Right cardiac atrium (tissue), 5 donors: Measurements from ENCODE around the gene CD53. TPM values are rescaled to one million over a fixed set of nuclear protein-coding genes. Genes with fewer than 3 reads are reported as not detected.

Source experiments
- ATAC-seq, 2 donors: fragments of 200-7000 bp; cut with Tn5 transposase; one replicate each; pipeline versions ENCODE4 v1.8.0 to v1.9.1; 2020; ENCODE audit warnings: moderate library complexity in 2 of 2, mild to moderate bottlenecking in 1 of 2
- DNase-seq, 3 donors: peaks; one replicate each; pipeline ENCODE4 v3.0.0-alpha.2; 2020
- H3K27ac ChIP-seq: one replicate; pipeline ENCODE4 v1.5.1; 2013; ENCODE audit warnings: mild to moderate bottlenecking, low read length, control low read depth, moderate library complexity
- H3K27me3 ChIP-seq: one replicate; pipeline ENCODE4 v1.6.1; 2013; ENCODE audit not compliant: control insufficient read depth, insufficient read depth
- H3K4me1 ChIP-seq: one replicate; pipeline ENCODE4 v1.6.1; 2013; ENCODE audit warnings: low read length; ENCODE audit not compliant: control insufficient read depth, insufficient read depth
- H3K4me3 ChIP-seq: one replicate; pipeline ENCODE4 v1.5.1; 2013; ENCODE audit warnings: low read length, control low read depth
- H3K9me3 ChIP-seq: one replicate; pipeline ENCODE4 v1.6.1; 2013; ENCODE audit warnings: low read length; ENCODE audit not compliant: control insufficient read depth
- WGBS: extraction: QIAGEN DNeasy Blood & Tissue Kit; methylation state at CpG from one replicate; pipeline ENCODE4 v1.1.7; 2013; 5-methylcytosine and 5-hydroxymethylcytosine counted together
- intact Hi-C, 4 donors: fragments of 100-400 bp; cut with DNase I; formaldehyde crosslinking; loops; one replicate each; pipeline versions ENCODE4 v1.11.0 to v1.14.0; 2022 to 2023
- polyA plus RNA-seq: library from polyadenylated mRNA; stranded (reverse); fragments of 200-250 nt; gene quantifications from one replicate; pipeline ENCODE4 v1.2.3, GENCODE V29; 2013
- total RNA-seq, 4 donors: library from RNA; stranded (reverse); fragmentation: NEBNext Ultra II Directional; extraction: Animal tissue kit (Norgen Biotek cat#: 25700); gene quantifications; one replicate each; pipeline ENCODE4 v1.2.1, GENCODE V29; 2021
- donor health status: healthy with polysubstance abuse.
- donor health status: DM: no; HTN: yes; CAD: no.
- donor health status: DM: no; HTN: no; CAD: no.
- donor health status: DM: no; HTN: yes; CAD: no; lungs with severe emphysema.
- donor health status: DM: yes; HTN: yes; CAD: no.

The CD53 gene
- total and polyA plus RNA-seq, 5 donors, result 7.1 to 24.4 (median 13.7) TPM

DNA sequence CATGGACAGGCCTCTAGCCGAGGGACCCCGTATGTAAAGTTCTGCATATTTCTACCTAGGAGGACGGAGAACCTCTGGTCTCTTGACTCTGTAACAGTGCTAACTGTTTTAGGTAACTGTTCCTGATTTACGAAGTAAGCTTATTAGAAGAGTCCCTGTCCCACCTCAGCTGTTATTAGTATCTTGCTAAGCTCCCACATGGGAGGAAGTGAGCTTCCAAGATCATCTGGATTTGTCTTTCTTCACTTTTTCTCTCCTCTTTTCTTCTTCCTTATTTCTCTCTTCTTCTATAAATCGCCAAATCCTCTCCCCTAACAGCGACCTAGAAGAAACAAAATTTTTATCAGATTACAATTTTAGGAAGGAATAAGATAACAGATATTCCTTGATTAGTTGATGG is 4.4 kb downstream of the CD53 start:
- Histone ChIP-seq H3K9me3 (no peaks in the 10 kb centered on the region), H3K27ac (no peak overlapping the region), H3K4me1 (no peaks in the 10 kb centered on the region), H3K4me3 (no peak overlapping the region), H3K27me3 (no peaks in the 10 kb centered on the region)
- no peak for DNase-seq
- intact Hi-C loops, result no loop called here
- ATAC-seq, result no peak
- 76% methylated on average over 6 of the region's 6 CpGs for WGBS

DNA sequence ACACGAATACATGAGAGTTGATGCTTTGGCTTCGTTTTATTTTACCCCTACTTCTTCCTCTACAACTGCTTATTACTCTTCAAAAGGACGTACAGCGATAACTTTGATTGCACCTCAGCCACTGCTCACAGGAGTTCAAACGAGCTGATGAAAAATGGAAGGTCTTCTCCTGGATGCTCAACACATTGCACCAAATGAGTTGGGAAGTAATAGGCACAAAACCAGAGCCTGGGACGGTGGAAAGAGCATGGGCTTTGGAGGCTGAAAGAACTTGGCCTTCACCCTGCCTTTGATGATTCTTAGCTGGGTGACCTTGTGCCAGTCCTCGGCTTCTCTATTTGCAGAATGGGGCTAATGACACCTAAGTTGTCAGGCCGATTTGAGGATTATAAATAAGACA is 4.8 kb downstream of the CD53 start:
- Histone ChIP-seq H3K9me3 (no peaks in the 10 kb centered on the region), H3K27me3 (no peaks in the 10 kb centered on the region), H3K4me3 (no peak overlapping the region), H3K27ac (no peak overlapping the region), H3K4me1 (no peaks in the 10 kb centered on the region)
- intact Hi-C loops, result no loop called here
- no peak for DNase-seq
- 77% methylated on average over 8 of the region's 8 CpGs for WGBS
- ATAC-seq, result no peak

DNA sequence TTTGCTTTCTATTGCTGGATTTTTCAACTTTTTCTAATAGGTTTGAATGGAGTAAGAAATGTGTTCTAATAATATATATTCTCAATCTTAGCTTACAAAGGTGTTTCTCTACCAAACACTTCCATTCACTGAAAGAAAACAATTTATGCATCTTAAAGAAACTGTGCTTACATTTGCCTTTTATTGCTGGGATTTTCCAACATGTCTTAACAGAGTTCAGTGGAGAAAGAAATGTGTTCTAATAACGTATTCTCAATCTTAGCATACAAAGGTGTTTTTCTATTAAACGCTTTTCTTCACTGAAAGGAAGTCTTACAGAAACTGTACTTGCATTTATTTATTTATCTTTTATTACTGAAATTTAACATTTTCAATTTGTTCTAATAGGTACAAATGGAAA is 5.6 kb downstream of the CD53 start:
- Histone ChIP-seq H3K4me1 (no peaks in the 10 kb centered on the region), H3K27me3 (no peaks in the 10 kb centered on the region), H3K4me3 (no peak overlapping the region), H3K9me3 (no peaks in the 10 kb centered on the region), H3K27ac (no peak overlapping the region)
- DNase-seq (no peak), ATAC-seq (no peak)
- intact Hi-C loops, result no loop called here
- WGBS, result 78% methylated on average over 2 of the region's 2 CpGs

DNA sequence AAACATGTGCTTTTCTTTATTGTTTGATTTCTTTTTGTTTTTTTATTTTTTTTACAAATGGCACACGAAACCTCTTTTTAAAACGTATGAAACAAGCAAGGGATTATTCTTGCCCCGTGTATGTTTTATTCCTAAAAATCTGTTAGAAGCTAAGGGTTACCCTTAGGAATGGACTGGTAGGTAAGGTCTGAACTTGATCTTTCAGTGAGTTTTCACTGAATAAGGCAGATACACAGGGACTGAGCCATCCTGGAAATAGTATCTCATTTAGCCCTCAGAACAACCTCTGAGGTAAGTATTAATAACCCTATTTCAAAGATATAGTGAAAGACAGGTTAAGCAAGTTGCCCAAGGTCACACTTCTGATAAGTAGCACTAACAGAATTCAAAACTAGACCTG is 6.0 kb downstream of the CD53 start:
- Histone ChIP-seq H3K27me3 (no peaks in the 10 kb centered on the region), H3K4me1 (no peaks in the 10 kb centered on the region), H3K9me3 (no peaks in the 10 kb centered on the region), H3K4me3 (no peak overlapping the region), H3K27ac (no peak overlapping the region)
- WGBS, result 76% methylated on average over 3 of the region's 3 CpGs
- DNase-seq (no peak), ATAC-seq (no peak)
- intact Hi-C loops, result no loop called here

DNA sequence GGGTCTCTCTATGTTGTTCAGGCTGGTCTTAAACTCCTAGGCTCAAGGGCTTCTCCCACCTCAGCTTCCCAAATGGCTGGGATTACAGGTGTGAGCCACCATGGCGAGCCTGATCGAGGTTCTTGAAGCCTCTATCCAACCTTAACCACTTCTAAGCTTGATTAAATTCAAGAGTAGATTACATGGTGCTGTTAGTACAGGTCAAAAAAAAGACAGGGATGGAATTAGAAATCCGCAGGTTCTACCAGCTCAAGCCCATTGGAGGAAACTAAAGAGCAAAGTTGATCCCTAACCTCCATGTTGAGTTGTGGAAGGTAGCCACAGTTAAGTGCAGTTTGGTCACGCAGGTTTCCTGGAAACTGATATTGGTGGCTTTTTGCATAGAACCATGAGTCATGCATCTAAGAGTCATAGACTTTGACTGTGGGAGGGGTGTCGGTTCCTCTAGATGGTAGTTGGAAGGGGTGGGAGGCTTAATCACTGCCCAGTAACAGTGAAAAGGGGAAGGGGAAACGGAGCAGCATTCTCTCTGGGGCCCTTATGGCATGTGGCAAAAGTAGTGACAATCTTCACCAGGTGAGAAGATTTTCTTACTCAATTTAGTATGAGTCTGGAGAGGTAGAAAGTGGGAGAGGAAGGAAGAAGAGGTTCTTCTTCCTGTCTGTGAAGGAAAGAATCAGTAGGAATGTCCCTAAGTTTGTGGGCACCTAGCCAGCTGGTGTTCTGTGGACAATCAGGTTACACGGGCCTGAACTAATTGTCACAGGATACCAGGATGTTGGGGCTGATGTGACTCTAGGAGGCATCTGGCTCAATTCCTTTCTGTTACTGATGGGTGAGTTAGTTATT is 7.0 kb downstream of the CD53 start:
- H3K9me3 ChIP-seq, result no peaks in the 10 kb centered on the region
- DNase-seq (no peak), ATAC-seq (peak; percentile 51)
- intact Hi-C loops, result no loop called here
- H3K4me1 ChIP-seq, result no peaks in the 10 kb centered on the region
- H3K27me3 ChIP-seq, result no peaks in the 10 kb centered on the region
- H3K4me3 ChIP-seq, result no peak overlapping the region
- no peak overlapping the region for H3K27ac ChIP-seq
- 37% methylated on average over 7 of the region's 7 CpGs for WGBS

DNA sequence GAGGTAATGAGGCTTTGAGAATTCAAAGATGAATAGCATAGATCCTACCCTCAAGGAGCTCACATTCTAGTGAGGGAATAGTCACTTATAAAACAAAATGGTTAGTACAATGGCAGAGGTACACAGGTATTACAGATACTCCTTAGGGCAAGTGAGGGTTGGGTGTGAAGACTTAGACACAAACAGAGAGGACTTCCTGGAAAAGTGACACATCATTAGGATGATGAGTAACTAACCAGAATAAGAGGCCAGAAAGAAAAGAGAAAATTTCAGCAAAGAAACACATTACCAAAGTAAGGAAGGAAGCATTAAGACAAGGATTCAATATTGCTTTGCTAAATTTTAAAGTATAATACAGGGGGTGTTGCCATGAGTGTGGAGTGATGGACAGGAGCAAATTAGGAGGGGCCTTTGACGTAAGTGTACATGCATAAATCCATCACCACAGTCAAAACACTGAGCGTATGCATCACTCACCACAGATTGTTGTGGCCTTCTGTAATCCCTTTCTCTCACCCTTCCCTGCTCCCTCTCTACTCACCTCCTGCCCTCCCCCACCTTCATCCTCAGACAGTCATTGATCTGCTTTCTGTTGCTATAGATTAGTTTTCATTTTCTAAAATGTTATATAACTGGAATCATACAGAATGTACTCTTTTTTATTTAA is 7.9 kb downstream of the CD53 start:
- intact Hi-C loops, result no loop called here
- no peak overlapping the region for H3K27ac ChIP-seq
- no peak overlapping the region for H3K4me3 ChIP-seq

DNA sequence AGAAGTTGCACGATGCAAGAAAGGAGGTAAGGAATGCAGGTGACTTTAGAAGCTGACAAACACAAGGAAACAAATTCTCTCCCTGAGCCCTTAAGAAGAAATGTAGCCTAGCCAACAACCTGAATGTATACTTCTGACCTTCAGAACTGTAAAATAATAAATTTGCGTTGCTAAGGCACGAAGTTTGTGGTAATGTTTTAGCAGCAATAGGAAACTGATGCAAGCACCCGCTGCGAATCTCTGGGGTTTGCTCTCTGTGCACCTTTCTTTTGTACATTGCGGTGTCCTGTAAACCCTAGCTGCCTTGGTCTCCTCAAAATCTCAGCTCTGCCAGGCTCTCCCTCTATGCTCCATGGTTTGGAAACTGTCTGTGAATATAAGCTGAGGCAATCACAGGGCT is 15.1 kb downstream of the CD53 start:
- DNase-seq, result no peak

More for the DNA sequence above, 7.9 kb downstream of the CD53 start:
- Histone ChIP-seq H3K9me3 (no peaks in the 10 kb centered on the region), H3K27me3 (no peaks in the 10 kb centered on the region), H3K4me1 (no peaks in the 10 kb centered on the region)
- DNase-seq (no peak), ATAC-seq (no peak)
- 60% methylated on average over 2 of the region's 2 CpGs for WGBS

DNA sequence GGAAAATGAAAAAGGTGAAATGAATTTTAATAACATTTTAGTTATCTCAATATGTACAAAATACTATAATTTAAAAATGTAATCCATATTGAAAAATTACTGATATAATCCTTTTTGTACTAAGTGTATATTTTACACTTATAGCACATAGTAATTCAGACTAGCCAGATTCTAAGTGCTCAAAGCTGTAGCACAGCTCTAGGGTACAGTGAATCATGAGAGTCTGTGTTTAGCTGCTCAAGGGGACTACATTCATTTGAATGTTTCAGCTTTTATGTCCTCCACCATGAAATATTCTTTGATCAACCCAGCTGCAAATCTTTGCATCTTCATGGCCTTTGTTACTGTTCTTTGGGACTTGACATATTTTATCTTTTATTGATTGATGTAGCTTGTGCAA is 15.7 kb downstream of the CD53 start:
- H3K9me3 ChIP-seq, result no peaks in the 10 kb centered on the region
- no peak overlapping the region for H3K27ac ChIP-seq
- ATAC-seq (no peak), DNase-seq (no peak)
- intact Hi-C loops, result no loop called here
- no peaks in the 10 kb centered on the region for H3K27me3 ChIP-seq
- no peak overlapping the region for H3K4me3 ChIP-seq
- H3K4me1 ChIP-seq, result no peaks in the 10 kb centered on the region

More for the DNA sequence above, 15.1 kb downstream of the CD53 start:
- H3K4me3 ChIP-seq, result no peak overlapping the region
- no peak for ATAC-seq
- no peaks in the 10 kb centered on the region for H3K9me3 ChIP-seq
- no peaks in the 10 kb centered on the region for H3K4me1 ChIP-seq
- intact Hi-C loops, result no loop called here
- 76% methylated on average over 6 of the region's 6 CpGs for WGBS
- no peak overlapping the region for H3K27ac ChIP-seq
- no peaks in the 10 kb centered on the region for H3K27me3 ChIP-seq

DNA sequence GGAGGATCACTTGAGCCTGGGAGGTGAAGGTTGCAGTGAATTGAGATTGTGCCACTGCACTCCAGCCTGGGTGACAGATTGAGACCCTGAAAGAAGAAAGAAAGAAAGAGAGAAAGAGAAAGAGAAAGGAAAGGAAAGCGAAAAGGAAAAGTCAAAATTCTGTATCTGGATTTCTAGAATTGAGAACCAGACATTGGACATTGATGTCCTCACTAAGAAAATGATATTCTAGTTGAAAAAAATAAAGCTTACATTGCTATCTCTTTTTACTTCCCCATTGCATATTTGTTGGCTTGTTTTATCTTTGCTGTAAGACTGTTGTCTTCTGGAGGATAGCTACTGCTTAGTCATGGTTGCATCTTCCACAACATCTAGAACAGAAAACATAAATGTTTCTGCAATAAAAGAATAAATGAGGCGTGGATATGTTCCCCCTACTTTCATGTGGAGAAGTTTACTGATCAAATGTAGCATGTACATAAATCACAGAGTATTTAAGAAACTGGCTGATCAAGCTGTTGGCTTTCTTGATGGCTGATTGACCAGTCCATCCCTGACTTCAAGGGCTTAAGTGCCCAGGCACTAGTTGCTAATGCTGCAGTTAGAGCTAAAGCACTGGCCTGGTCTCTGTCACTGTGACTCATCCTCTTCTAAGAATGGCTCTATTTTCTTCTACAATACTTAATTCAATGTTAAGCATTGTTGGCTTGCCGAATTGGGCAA is 17.7 kb downstream of the CD53 start:
- Histone ChIP-seq H3K4me1 (no peaks in the 10 kb centered on the region), H3K9me3 (no peaks in the 10 kb centered on the region), H3K4me3 (no peak overlapping the region), H3K27me3 (no peaks in the 10 kb centered on the region), H3K27ac (no peak overlapping the region)
- no peak for ATAC-seq
- DNase-seq, result no peak
- WGBS, result 63% methylated on average over 3 of the region's 3 CpGs
- intact Hi-C loops, result no loop called here

DNA sequence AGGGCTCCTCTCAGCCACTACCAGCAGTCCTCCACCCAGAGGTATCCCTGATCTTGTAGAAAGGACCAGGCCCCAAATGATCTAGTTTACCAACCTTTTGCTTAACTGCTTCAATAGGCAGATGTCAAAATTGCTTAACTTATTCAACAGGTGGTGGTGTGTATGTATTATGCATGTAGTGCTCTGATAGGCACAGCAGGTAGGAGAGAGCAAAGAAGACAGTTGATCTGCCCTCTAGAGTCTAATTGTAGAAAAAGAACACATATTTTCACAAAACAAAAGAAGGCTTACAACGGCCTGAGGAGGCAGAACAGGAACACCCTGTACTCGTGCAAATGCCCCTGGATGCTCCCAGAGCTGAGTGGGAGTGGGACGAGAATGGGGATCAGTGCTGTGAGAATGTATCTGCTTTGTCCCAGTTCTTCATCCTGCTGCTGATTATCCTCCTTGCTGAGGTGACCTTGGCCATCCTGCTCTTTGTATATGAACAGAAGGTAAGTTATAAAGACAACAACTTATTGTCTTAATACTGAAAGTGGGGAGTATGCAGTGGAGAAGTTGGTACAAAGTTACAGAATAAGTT is 21.1 kb downstream of the CD53 start:
- Histone ChIP-seq H3K27ac (no peak overlapping the region), H3K4me3 (no peak overlapping the region), H3K9me3 (no peaks in the 10 kb centered on the region), H3K27me3 (no peaks in the 10 kb centered on the region), H3K4me1 (no peaks in the 10 kb centered on the region)
- 40% methylated on average over 3 of the region's 3 CpGs for WGBS
- ATAC-seq (no peak), DNase-seq (no peak)
- intact Hi-C loops, result no loop called here

DNA sequence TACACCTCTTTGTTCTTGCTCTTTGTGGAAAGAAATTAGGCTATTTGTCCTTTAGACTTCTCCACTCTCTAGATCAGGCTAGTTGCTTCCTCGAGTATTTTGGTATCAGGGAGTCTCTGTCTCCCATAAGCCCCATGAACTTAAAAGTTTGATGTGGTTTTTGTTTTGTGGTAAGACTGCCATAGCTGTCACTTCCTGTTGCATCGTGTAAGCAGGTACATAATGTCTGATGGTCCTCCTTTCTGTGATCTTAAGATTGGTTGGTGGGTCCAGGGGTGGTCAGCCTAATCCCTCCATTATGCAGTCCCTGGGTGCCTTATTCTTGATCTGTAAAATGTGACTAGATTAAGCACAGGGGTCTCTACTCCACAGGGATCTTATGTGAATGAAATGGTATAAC is 23.1 kb downstream of the CD53 start:
- intact Hi-C loops, result no loop called here
- no peaks in the 10 kb centered on the region for H3K4me1 ChIP-seq
- H3K27me3 ChIP-seq, result no peaks in the 10 kb centered on the region
- no peak for DNase-seq
- H3K4me3 ChIP-seq, result no peak overlapping the region
- H3K9me3 ChIP-seq, result no peaks in the 10 kb centered on the region
- ATAC-seq, result no peak
- H3K27ac ChIP-seq, result no peak overlapping the region
- 50% methylated on average over 2 of the region's 2 CpGs for WGBS
